AG04450 (cell line): ENCODE results near the gene CBL. TPM values are rescaled to one million over a fixed set of nuclear protein-coding genes. Genes with fewer than 3 reads are reported as not detected.

Experiments
- CTCF ChIA-PET: fragments of 300-600, 350-600 bp; formaldehyde crosslinking; extraction: SDS; loops from one replicate; lab custom pipeline; 2022; ENCODE audit warnings: antibody characterized with exemption, inconsistent platforms; lab: Charles Lee
- POLR2A ChIA-PET: fragments of 350-600 bp; formaldehyde crosslinking; extraction: SDS; loops from one replicate; lab custom pipeline; 2021; ENCODE audit warnings: antibody characterized with exemption, inconsistent platforms; lab: Yijun Ruan, JAX
- DNase-seq: peaks from one replicate; pipeline ENCODE4 v3.0.0-alpha.2; 2011; ENCODE audit warnings: low read depth, low spot score
- H3K27ac ChIP-seq: one replicate; pipeline ENCODE4 v1.5.1; 2012; ENCODE audit warnings: low read depth, low read length, control low read depth
- H3K27me3 ChIP-seq: one replicate; pipeline ENCODE4 v1.6.0; 2012; ENCODE audit warnings: low read length; ENCODE audit not compliant: control insufficient read depth, insufficient read depth
- H3K4me3 ChIP-seq: 2 replicates; pipeline ENCODE4 v1.5.1; 2011; ENCODE audit warnings: mild to moderate bottlenecking, low read depth, low read length, control low read depth
- H3K9me3 ChIP-seq: 2 replicates; pipeline ENCODE4 v1.5.1; 2012; ENCODE audit warnings: low read length; ENCODE audit not compliant: control insufficient read depth, insufficient read depth
- polyA minus RNA-seq: library from RNA; depleted of rRNA, polyadenylated mRNA; stranded (reverse); fragments of >200 nt; gene quantifications from 2 replicates; pipeline ENCODE4 v1.2.3, GENCODE V29; 2011; rRNA and poly(A)+ RNA removed
- polyA plus RNA-seq: library from polyadenylated mRNA; depleted of rRNA; stranded (reverse); fragments of >200 nt; gene quantifications from 2 replicates; pipeline ENCODE4 v1.2.3, GENCODE V29; 2011; rRNA removed
- TF ChIP-seq, protein P1 (sequence below): IDR thresholded peaks from 2 replicates; pipeline ENCODE4 v1.5.1; 2011; ENCODE audit warnings: low read depth, low read length, control low read depth, inconsistent platforms

Gene CBL
- polyA plus RNA-seq (19.9 and 24.3 TPM in 2 replicates), polyA minus RNA-seq (23.6 and 28.2 TPM in 2 replicates)

DNA sequence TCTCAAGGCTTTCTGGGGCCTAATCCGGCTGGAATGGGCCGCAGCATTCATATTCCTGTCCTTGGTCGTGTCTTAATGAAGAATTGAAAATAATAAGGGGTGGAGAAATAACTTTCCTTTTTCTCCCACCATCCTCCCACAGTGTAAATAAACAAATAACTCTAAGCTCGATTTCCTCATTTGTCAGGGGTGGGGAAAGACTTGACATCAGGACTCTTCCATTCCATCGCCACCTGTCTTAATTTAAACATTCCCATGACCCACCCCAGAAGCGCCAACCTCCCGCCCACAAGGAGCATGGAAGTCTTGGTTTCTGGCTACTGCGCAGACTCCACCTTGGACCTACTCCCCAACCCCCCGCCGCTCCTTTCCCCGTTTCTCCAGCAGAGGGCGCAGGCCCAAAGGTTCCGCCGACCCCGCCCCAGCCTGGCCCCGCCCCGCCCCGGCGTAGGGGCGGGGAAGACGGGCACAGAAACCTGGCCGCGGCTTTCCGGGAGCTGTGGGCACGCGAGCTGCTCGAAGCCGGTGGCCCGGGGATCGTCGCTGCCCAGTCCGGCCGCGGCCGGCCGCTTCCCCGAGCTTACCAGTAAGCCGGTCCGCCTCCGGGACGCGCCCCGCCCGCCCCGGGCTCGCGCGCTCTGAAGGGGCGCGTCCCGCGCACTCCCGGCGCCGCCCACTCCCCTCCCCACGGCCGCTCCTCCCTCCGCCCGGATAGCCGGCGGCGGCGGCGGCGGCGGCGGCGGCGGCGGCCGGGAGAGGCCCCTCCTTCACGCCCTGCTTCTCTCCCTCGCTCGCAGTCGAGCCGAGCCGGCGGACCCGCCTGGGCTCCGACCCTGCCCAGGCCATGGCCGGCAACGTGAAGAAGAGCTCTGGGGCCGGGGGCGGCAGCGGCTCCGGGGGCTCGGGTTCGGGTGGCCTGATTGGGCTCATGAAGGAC, at the start of gene CBL:
CBL (plus strand) TSS at position 766 of the 937 bp plus-strand sequence; CDS start at position 845, 79 bp downstream.
- Histone ChIP-seq H3K4me3 (peak within 1 kb of the TSS; percentile 93), H3K9me3 (no peaks in the 10 kb centered on the region; the same call in 1 of the 2 replicates), H3K27ac (peak within 1 kb of the TSS; percentile 61), H3K27me3 (peaks cover 2% of the 10 kb centered on the region)
- peak; percentile 64 for DNase-seq
- TF ChIP-seq, protein P1, sequence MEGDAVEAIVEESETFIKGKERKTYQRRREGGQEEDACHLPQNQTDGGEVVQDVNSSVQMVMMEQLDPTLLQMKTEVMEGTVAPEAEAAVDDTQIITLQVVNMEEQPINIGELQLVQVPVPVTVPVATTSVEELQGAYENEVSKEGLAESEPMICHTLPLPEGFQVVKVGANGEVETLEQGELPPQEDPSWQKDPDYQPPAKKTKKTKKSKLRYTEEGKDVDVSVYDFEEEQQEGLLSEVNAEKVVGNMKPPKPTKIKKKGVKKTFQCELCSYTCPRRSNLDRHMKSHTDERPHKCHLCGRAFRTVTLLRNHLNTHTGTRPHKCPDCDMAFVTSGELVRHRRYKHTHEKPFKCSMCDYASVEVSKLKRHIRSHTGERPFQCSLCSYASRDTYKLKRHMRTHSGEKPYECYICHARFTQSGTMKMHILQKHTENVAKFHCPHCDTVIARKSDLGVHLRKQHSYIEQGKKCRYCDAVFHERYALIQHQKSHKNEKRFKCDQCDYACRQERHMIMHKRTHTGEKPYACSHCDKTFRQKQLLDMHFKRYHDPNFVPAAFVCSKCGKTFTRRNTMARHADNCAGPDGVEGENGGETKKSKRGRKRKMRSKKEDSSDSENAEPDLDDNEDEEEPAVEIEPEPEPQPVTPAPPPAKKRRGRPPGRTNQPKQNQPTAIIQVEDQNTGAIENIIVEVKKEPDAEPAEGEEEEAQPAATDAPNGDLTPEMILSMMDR: peak; percentile 87
- ChIA-PET POLR2A (interaction anchor here (0.6 to 1.9 kb wide), 9 partner anchors 9 to 132 kb away, joined by 3 to 12 read pairs (median 5); a partner anchor contains a TSS), CTCF (interaction anchor here (0.6 to 3.2 kb wide), 78 partner anchors 9 to 1456 kb away, joined by 3 to 64 read pairs (median 5); partner anchors contain the start of genes C2CD2L and HINFP)

DNA sequence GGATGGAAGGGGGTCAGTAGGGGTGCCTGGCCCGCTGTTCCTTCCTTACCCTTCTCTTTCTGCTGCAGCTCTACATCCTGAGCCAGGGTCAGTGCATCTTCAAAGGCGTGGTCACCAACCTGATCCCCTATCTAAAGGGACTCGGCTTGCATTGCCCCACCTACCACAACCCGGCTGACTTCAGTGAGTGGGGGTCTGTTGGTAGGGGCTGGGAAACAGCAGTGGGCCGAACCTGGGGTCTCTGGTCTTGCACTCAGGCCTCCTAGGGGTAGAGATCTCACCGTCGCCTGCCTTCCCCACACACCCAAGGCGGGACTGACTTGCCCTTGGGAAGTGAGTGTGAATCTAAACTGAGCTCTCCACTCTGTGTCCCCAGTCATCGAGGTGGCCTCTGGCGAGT, 49.6 kb upstream of the CBL start:
- no peak overlapping the region for H3K4me3 ChIP-seq
- POLR2A ChIA-PET: no interaction called here
- H3K27me3 ChIP-seq: peaks cover 23% of the 10 kb centered on the region
- TF ChIP-seq, protein P1: no peak
- CTCF ChIA-PET: interaction anchor here (0.5 to 4.4 kb wide), 4 partner anchors 11 to 182 kb away, joined by 3 to 15 read pairs (median 4); no protein-coding TSS in a partner anchor
- no peaks in the 10 kb centered on the region for H3K9me3 ChIP-seq
- H3K27ac ChIP-seq: no peak overlapping the region
- no peak for DNase-seq

DNA sequence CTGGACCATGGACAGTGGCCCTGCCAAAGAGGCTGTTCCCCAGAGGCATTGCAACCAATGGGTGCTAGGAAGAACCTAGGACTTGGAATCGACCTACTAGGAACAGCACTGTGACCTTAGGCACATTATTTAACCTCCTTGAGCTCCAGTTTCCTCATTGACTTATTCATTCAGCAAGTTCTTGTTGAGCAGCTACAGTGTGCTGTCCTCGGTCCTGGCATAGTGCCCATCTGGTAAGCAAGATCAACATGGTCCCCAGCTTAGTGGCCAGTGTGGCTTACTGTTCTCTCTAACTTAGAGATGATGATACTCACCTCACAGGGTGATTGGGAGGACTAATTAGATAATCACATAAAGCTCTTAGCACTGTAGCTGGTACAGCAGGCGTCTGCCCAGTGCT, 49.1 kb upstream of the CBL start:
- TF ChIP-seq, protein P1: no peak
- no peak overlapping the region for H3K27ac ChIP-seq
- H3K9me3 ChIP-seq: no peaks in the 10 kb centered on the region
- no peak for DNase-seq
- ChIA-PET POLR2A (interaction anchor here (0.7 to 0.9 kb wide), 2 partner anchors 62 to 123 kb away, joined by 3 to 4 read pairs; no protein-coding TSS in a partner anchor), CTCF (interaction anchor here (0.5 to 4.4 kb wide), 5 partner anchors 12 to 181 kb away, joined by 3 to 15 read pairs (median 4); partner anchors contain the start of gene DPAGT1)
- peaks cover 23% of the 10 kb centered on the region for H3K27me3 ChIP-seq
- H3K4me3 ChIP-seq: no peak overlapping the region

DNA sequence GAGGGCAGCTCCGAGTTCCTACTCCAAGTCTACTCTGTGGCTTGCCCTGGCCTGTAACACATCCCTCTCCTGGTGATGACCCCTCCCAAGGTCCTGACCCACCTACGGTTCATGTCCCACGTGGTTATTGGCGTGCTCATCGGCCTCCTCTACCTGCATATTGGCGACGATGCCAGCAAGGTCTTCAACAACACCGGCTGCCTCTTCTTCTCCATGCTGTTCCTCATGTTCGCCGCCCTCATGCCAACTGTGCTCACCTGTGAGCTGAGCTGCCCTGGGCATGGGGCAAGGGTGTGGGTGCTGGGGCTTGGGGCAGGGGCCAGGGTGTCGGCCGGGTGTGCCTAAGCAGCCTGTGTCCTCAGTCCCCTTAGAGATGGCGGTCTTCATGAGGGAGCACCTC, 47.7 kb upstream of the CBL start:
- ChIA-PET CTCF (interaction anchor here (1.2 kb wide), 1 partner anchor 14 kb away, joined by 4 read pairs; no protein-coding TSS in a partner anchor), POLR2A (no interaction called here)
- peaks cover 19% of the 10 kb centered on the region for H3K27me3 ChIP-seq
- TF ChIP-seq, protein P1: no peak
- no peak overlapping the region for H3K27ac ChIP-seq
- no peak overlapping the region for H3K4me3 ChIP-seq
- no peaks in the 10 kb centered on the region for H3K9me3 ChIP-seq
- no peak for DNase-seq
